Activated CD4-positive, CD25-positive, alpha-beta regulatory T cell treated with anti-CD3 and anti-CD28 coated beads, Interleukin-2, amount 50 U/mL, for 24 hours (primary cell): ENCODE measurements around the gene PPP1R15A.
"Not testable (repeated sequence)": the region's sequence is repeated elsewhere in the genome, so short reads cannot be mapped to it uniquely, and the experiment has no call there.

Experiments
- ATAC-seq, 2 donors: fragments of 150-1000 bp; cut with Tn5 transposase; one replicate each; pipeline ENCODE4 v1.10.0; 2021; ENCODE audit warnings: mild to moderate bottlenecking in 1 of 2, moderate library complexity in 1 of 2

Gene PPP1R15A

DNA sequence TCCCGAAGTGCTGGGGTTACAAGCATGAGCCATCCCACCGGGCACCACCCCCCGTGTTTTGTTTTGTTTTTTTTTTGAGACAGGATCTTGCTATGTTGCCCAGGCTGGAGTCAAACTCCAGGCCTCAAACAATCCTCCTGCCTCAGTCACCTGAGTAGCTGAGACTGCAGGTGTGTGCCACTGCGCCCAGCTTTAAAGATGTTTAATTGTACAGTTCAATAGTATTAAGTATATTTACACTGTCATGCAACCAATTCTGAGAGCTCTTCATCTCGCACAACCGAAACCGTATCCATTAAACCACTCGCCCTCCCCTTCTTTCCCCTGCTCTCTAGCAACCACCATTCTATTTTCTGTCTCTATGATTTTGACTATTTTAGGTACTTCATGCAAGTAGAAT is 43.5 kb downstream of the PPP1R15A start:
- ATAC-seq = no peak

DNA sequence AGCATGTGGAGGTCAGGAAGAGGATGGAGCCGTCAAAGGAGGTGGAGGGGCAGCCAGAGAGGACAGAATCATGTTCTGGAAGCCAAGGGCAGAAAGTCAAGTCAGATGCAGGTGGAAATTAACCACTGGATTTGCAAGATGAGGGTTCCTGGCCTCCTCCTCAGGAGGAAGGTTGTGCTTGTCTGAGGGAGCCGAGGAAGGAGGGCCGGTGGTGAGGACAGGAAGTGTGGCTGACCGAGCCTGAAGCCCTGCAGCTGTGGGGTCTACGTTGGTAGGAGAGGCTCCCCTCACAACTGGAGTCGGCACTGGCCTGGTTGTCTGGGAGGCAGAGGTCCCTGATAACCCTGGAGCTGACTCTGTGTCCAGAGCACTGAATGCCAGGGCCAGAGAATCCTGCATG is 45.9 kb downstream of the PPP1R15A start:
- no peak for ATAC-seq

DNA sequence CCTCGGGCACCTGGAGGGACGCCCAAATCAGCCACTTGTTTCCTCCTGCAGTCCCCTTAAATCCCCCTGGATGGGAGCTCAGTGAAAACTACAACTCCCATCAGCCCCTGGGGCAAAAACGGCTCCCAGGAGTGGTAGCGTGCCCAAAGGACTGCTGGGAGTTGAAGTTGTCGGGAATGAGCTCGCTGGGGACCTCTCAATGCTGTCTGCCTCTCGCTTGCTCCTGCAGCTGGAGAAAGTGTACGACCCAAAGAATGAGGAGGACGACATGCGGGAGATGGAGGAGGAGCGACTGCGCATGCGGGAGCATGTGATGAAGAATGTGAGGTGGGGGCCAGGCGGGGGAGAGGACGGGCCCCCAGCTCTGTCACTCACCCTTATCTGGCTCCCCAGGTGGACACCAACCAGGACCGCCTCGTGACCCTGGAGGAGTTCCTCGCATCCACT is 46.6 kb downstream of the PPP1R15A start:
- ATAC-seq = no peak

DNA sequence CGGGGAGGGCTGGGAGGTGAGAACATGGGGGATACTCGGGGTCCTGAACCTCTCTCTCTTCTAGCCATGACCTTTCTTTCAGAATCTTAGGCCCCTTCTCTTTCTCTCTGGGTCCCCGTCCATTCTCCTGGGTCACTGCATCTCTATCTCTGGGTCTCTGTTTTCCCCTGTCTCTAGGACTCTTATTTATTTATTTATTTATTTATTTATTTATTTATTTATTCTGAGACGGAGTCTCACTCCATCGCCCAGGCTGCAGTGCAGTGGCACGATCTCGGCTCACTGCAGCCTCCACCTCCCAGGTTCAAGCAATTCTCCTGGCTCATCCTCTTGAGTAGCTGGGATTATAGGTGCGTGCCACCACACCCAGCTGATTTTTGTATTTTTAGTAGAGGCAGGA is 47.0 kb downstream of the PPP1R15A start:
- ATAC-seq = not testable (repeated sequence)

DNA sequence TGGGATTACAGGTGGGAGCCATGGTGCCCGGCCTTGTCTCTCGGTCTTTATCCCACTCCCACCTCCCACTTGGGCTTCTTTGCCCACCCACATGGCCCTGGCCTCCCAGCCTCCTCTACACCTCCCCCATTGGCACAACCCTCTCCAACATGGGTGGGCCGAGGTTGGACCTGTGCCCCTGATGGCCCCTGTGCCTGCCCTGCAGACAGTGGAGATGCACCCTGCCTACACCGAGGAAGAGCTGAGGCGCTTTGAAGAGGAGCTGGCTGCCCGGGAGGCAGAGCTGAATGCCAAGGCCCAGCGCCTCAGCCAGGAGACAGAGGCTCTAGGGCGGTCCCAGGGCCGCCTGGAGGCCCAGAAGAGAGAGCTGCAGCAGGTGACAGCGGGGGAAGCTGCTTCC is 48.7 kb downstream of the PPP1R15A start:
- no peak for ATAC-seq

DNA sequence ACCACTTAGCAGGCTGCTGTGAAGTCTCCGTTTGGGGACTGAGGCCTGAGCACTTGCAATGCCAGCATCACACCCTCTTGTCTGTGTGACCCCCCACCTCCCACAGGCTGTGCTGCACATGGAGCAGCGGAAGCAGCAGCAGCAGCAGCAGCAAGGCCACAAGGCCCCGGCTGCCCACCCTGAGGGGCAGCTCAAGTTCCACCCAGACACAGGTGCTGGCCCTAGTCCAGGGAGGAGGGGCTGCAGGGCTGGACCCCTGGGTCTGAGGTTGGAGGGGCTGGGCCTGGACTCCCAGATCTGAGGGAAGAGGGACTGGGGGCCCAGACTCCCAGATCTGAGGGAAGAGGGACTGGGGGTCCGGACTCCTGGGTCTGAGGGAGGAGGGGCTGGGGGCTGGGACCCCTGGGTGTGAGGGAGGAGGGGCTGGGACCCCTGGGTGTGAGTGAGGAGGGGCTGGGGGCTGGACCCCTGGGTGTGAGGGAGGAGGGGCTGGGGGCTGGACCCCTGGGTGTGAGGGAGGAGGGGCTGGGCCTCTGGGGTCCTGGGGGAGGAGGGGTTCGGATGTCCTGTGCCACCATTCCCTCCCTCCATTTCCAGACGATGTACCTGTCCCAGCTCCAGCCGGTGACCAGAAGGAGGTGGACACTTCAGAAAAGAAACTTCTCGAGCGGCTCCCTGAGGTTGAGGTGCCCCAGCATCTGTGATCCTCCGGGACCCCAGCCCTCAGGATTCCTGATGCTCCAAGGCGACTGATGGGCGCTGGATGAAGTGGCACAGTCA is 49.7 kb downstream of the PPP1R15A start:
- no peak for ATAC-seq

DNA sequence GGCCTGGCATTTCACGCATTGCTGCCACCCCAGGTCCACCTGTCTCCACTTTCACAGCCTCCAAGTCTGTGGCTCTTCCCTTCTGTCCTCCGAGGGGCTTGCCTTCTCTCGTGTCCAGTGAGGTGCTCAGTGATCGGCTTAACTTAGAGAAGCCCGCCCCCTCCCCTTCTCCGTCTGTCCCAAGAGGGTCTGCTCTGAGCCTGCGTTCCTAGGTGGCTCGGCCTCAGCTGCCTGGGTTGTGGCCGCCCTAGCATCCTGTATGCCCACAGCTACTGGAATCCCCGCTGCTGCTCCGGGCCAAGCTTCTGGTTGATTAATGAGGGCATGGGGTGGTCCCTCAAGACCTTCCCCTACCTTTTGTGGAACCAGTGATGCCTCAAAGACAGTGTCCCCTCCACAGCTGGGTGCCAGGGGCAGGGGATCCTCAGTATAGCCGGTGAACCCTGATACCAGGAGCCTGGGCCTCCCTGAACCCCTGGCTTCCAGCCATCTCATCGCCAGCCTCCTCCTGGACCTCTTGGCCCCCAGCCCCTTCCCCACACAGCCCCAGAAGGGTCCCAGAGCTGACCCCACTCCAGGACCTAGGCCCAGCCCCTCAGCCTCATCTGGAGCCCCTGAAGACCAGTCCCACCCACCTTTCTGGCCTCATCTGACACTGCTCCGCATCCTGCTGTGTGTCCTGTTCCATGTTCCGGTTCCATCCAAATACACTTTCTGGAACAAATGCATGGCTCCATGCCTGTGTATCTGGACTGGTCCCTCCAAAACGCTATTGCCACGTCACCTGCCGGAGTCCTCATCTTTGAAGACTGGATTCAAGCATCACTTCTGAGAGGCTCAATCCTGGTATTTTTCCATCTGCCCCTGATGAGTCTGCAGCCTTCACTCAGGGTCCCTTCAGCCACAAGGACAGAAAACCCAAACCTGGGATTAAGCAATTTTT is 50.6 kb downstream of the PPP1R15A start:
- ATAC-seq = no peak

DNA sequence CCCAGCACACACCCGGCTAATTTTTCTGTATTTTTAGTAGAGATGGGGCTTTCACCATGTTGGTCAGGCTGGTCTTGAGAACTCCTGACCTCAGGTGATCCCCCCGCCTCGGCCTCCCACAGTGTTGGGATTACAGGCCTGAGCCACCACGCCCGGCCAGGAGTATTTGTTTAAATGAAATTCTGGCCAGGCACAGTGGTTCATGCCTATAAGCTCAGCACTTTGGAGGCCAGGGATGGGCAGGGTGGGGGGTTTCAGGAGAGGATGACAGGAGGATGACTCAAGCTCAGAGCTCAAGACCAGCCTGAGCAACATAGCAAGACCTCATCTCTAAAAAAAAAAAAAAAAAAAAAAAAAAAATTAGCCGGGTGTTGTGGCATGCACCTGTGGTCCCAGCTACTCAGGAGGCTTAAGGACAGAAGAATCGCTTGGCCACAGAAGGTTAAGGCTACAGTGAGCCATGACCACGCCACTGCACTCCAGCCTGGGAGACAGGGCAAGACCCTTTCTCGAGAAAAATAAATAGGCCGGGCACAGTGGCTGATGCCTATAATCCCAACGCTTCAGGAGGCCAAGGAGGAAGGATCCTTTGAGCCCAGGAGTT is 53.1 kb downstream of the PPP1R15A start:
- peak; percentile 61 to 72 for ATAC-seq
